GM12865 (cell line): Measurements from ENCODE around the gene JAGN1.
"Not testable (repeated sequence)": the region's sequence is repeated elsewhere in the genome, so short reads cannot be mapped to it uniquely, and the experiment has no call there.

Source experiments
- DNase-seq: peaks from one replicate; pipeline ENCODE4 v3.0.0; 2010; ENCODE audit warnings: low read depth
- H3K4me3 ChIP-seq: 2 replicates; pipeline ENCODE4 v1.5.1; 2011; ENCODE audit warnings: mild to moderate bottlenecking, low read depth, low read length, control low read depth
- TF ChIP-seq, protein P1 (sequence below): IDR thresholded peaks from 2 replicates; pipeline ENCODE4 v1.5.1; 2011; ENCODE audit warnings: low read length, control low read depth, low read depth, inconsistent platforms; ENCODE audit not compliant: insufficient read depth; ENCODE audit errors: missing control alignments

The JAGN1 gene

GRCh38 chr3:9897408-9898372 is 7.3 kb downstream of the JAGN1 start:
- no peak overlapping the region for H3K4me3 ChIP-seq
- DNase-seq = no peak
- TF ChIP-seq, protein P1, sequence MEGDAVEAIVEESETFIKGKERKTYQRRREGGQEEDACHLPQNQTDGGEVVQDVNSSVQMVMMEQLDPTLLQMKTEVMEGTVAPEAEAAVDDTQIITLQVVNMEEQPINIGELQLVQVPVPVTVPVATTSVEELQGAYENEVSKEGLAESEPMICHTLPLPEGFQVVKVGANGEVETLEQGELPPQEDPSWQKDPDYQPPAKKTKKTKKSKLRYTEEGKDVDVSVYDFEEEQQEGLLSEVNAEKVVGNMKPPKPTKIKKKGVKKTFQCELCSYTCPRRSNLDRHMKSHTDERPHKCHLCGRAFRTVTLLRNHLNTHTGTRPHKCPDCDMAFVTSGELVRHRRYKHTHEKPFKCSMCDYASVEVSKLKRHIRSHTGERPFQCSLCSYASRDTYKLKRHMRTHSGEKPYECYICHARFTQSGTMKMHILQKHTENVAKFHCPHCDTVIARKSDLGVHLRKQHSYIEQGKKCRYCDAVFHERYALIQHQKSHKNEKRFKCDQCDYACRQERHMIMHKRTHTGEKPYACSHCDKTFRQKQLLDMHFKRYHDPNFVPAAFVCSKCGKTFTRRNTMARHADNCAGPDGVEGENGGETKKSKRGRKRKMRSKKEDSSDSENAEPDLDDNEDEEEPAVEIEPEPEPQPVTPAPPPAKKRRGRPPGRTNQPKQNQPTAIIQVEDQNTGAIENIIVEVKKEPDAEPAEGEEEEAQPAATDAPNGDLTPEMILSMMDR = no peak

GRCh38 chr3:9898467-9899241 is 8.2 kb downstream of the JAGN1 start:
- no peak overlapping the region for H3K4me3 ChIP-seq
- no peak for DNase-seq
- TF ChIP-seq, protein P1 = no peak

GRCh38 chr3:9899289-9899791 is 8.9 kb downstream of the JAGN1 start:
- TF ChIP-seq, protein P1 = no peak
- no peak overlapping the region for H3K4me3 ChIP-seq
- DNase-seq = no peak

- DNase-seq, H3K4me3 ChIP-seq: not testable (repeated sequence)
Measured at GRCh38 chr3:9900965-9901415, 10.6 kb downstream of the JAGN1 start.

- no peak for DNase-seq
- no peak overlapping the region for H3K4me3 ChIP-seq
Measured at GRCh38 chr3:9901967-9902366, 11.6 kb downstream of the JAGN1 start.

GRCh38 chr3:9902372-9903237 is 12.2 kb downstream of the JAGN1 start, which contains the start of gene IL17RE:
Gene IL17RE, plus strand, starts transcription at chr3:9902848. Its CDS starts 85 bp downstream, at chr3:9902933.
- no peak for DNase-seq
- TF ChIP-seq, protein P1 = no peak
- no peak within 1 kb of the TSS for H3K4me3 ChIP-seq

More at GRCh38 chr3:9901967-9902366, 11.6 kb downstream of the JAGN1 start:
- TF ChIP-seq, protein P1 = no peak
